Subcutaneous abdominal adipose tissue (tissue), 5 donors: Measurements from ENCODE around the gene OR2T27.
"Not testable (repeated sequence)": the region's sequence is repeated elsewhere in the genome, so short reads cannot be mapped to it uniquely, and the experiment has no call there.

ENCODE experiments used
- H3K27ac ChIP-seq: one replicate; pipeline ENCODE4 v1.7.0; 2013; ENCODE audit warnings: low read depth, mild to moderate bottlenecking, inconsistent platforms, low read length, moderate library complexity
- H3K27me3 ChIP-seq, 5 donors: one replicate each; pipeline ENCODE4 v1.7.0; 2013; ENCODE audit warnings: low read length in 5 of 5, inconsistent platforms in 1 of 5; ENCODE audit not compliant: control insufficient read depth in 5 of 5, insufficient read depth in 4 of 5
- H3K36me3 ChIP-seq, 5 donors: one replicate each; pipeline ENCODE4 v1.7.0; 2013; ENCODE audit warnings: low read length in 5 of 5; ENCODE audit not compliant: control insufficient read depth in 5 of 5, insufficient read depth in 5 of 5
- H3K4me1 ChIP-seq, 5 donors: one replicate each; pipeline ENCODE4 v1.7.0; 2013; ENCODE audit warnings: low read length in 5 of 5, mild to moderate bottlenecking in 3 of 5, moderate library complexity in 1 of 5; ENCODE audit not compliant: control insufficient read depth in 5 of 5, insufficient read depth in 5 of 5
- H3K4me3 ChIP-seq, 5 donors: one replicate each; pipeline ENCODE4 v1.7.0; 2013; ENCODE audit warnings: low read length in 5 of 5, low read depth in 1 of 5
- H3K9ac ChIP-seq, 5 donors: one replicate each; pipeline ENCODE4 v1.7.0; 2013; ENCODE audit warnings: low read length in 5 of 5, mild to moderate bottlenecking in 4 of 5, moderate library complexity in 3 of 5
- H3K9me3 ChIP-seq, 5 donors: one replicate each; pipeline ENCODE4 v1.7.0; 2013; ENCODE audit warnings: low read length in 5 of 5; ENCODE audit not compliant: control insufficient read depth in 5 of 5
- donor health status: healthy.
- donor health status: healthy.
- donor health status: healthy.
- donor health status: healthy.
- donor health status: healthy.

The OR2T27 gene

GRCh38 chr1:248641583-248641982 lies 13.7 kb downstream of the OR2T27 start:
- not testable (repeated sequence) for H3K9ac ChIP-seq, H3K4me1 ChIP-seq, H3K36me3 ChIP-seq, H3K27me3 ChIP-seq, H3K9me3 ChIP-seq, H3K27ac ChIP-seq, H3K4me3 ChIP-seq

GRCh38 chr1:248640906-248641305 lies 14.4 kb downstream of the OR2T27 start:
- H3K9ac ChIP-seq, H3K27me3 ChIP-seq, H3K27ac ChIP-seq, H3K4me1 ChIP-seq, H3K9me3 ChIP-seq, H3K36me3 ChIP-seq, H3K4me3 ChIP-seq: not testable (repeated sequence)

GRCh38 chr1:248639652-248640051 lies 15.7 kb downstream of the OR2T27 start:
- H3K9me3 ChIP-seq, H3K9ac ChIP-seq, H3K36me3 ChIP-seq, H3K4me1 ChIP-seq, H3K27ac ChIP-seq, H3K27me3 ChIP-seq, H3K4me3 ChIP-seq: not testable (repeated sequence)

DNA sequence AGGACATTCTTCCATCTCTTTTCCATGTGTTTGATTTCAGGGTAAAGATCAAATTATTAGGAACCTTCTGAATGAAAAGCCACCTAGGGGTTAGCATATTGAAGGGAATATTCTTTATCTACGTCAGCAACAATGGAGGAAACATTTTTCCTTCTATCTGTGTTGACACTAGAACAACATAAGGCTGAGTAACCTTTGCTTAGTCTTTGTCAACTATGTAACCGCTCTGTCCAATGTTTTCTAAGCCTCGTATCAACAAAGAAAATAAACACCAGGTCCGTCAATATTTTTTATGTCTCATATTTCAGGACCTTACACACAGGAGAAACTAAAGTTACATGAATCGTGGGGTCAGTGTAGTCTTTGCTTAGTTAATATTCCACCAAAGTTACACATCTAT lies 18.7 kb downstream of the OR2T27 start:
- not testable (repeated sequence) for H3K27me3 ChIP-seq, H3K36me3 ChIP-seq, H3K27ac ChIP-seq, H3K9me3 ChIP-seq, H3K4me1 ChIP-seq, H3K9ac ChIP-seq, H3K4me3 ChIP-seq

DNA sequence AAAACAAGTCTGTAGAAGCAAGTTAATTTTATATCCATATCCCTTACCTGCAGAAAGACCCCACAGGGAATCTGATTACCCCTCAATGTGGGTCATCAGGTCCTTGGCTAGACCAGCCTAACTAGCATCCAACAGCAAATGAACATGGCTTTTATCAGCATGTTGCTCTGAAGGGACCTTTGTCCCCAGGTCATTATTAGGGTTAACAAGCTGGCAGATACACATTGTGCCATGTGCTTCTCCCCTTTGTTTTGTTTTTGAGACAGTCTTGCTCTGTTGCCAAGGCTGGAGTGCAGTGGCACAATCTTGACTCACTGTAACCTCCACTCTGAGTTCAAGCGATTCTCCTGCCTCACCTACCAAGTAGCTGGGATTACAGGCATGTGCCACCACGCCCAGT lies 20.3 kb downstream of the OR2T27 start, which contains the start of gene OR2T11:
Gene OR2T11, minus strand, starts transcription at position 101 of the 400 bp plus-strand sequence. CDS start 7,963 bp downstream, outside the sequence.
- not testable (repeated sequence) for H3K4me3 ChIP-seq, H3K27me3 ChIP-seq, H3K9ac ChIP-seq, H3K9me3 ChIP-seq, H3K4me1 ChIP-seq, H3K36me3 ChIP-seq, H3K27ac ChIP-seq

DNA sequence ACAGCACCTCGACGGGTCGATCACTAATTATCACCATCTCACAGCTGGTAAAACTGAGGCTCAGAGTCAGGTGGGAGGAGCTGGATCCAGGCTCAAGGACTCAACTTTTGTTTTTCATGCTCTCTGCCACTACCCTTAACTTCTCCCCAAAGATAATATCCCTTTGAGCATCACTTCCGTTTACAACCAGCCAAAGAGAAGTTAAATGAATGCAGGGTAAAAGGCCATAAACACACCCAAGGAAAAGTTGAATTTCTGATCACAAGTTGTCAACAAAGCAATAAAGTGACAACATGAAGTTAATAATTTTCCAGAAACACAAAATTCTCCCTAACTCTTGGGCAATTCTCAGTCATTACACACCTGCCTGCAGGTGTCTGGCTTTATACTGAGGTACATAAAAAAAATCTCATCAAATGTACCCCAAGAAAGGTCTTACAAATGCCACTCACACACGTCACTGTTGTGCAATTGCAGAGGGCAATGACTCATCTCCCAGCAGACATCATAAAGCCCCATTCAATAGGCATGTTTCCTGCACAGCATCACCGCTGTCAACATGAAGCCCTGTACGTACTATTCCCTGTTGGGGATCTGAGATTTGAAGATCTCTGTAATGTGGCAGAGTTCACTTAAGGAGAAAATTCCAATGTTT lies 23.8 kb downstream of the OR2T27 start:
- Histone ChIP-seq H3K27ac (no peak overlapping the region), H3K4me3 (no peak overlapping the region)

DNA sequence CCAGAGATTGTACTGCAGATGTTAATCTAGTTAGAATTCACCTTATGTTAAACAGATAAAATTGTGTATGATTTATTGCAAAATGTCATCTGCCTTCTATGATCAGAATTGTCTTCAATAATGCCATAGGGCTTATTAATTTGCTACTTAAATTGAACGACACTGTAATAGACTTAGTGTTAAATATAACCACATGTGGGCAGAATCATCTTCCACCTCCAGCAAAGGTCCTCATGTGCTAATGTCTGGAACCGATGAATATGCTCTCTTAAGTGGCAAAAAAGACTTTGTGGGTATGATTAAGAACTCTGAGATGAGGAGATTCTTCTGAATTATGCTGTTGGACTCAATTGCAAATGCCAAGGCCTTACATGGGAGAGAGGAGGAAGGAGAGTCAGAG lies 24.8 kb downstream of the OR2T27 start:
- no peak overlapping the region for H3K9ac ChIP-seq
- H3K9me3 ChIP-seq = no peaks in the 10 kb centered on the region
- H3K4me1 ChIP-seq = no peaks in the 10 kb centered on the region
- no peaks in the 10 kb centered on the region for H3K36me3 ChIP-seq
- H3K27me3 ChIP-seq = no peaks in the 10 kb centered on the region
- H3K4me3 ChIP-seq = no peak overlapping the region
- H3K27ac ChIP-seq = no peak overlapping the region

More for the DNA sequence above, 23.8 kb downstream of the OR2T27 start:
- no peaks in the 10 kb centered on the region for H3K9me3 ChIP-seq
- H3K4me1 ChIP-seq = no peaks in the 10 kb centered on the region
- H3K36me3 ChIP-seq = no peaks in the 10 kb centered on the region
- no peak overlapping the region for H3K9ac ChIP-seq
- H3K27me3 ChIP-seq = no peaks in the 10 kb centered on the region

DNA sequence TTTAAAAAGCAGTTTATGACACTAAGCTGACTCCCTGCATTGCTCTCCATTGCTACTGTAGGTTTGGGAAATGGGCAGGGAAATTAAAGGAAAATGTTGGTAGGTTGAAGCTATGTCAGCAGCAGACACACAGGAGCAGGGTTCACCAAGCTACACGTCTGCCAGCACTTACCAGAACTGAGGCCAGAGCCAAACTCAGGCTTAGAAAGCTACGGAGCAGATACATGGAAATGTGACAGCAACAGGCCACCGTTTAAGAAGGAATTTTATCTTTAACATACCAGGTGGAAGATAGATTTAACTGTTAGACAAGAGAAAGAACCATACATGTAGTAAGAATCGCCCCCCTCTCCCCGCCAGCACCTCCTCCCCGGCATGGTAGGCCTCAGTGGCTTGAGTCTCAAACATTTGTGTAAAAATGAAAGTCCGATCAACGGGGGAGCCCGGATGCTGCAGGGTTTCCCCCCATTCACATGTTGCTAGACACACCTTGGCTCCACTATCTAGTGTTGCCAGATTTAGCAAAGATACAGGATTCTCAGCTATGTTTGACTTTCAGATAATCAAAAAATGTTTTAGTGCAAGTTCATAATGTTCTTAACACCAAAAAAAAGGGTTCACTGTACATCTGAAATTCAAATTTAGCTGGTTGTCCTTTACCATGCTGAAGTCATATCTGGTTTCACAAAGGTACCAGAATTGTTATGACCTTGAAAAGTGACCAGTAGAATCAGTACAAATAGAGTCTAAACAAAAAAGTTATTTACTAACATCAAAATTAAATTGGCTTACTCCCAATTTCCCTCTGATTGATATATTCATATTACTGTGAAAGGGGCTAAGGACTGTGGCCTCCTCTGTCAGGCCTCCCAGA lies 27.1 kb downstream of the OR2T27 start:
- H3K4me3 ChIP-seq = no peak overlapping the region
- H3K27me3 ChIP-seq = no peaks in the 10 kb centered on the region
- H3K9ac ChIP-seq = no peak overlapping the region
- no peak overlapping the region for H3K27ac ChIP-seq
- no peaks in the 10 kb centered on the region for H3K36me3 ChIP-seq
- no peaks in the 10 kb centered on the region for H3K4me1 ChIP-seq
- H3K9me3 ChIP-seq = no peaks in the 10 kb centered on the region

GRCh38 chr1:248625971-248626370 lies 29.4 kb downstream of the OR2T27 start:
- H3K4me3 ChIP-seq = no peak overlapping the region
- H3K4me1 ChIP-seq = peaks cover 0 to 6% (median 4%) of the 10 kb centered on the region in 5 donors
- H3K27ac ChIP-seq = no peak overlapping the region
- no peaks in the 10 kb centered on the region for H3K36me3 ChIP-seq
- no peaks in the 10 kb centered on the region for H3K27me3 ChIP-seq
- H3K9me3 ChIP-seq = no peaks in the 10 kb centered on the region
- no peak overlapping the region for H3K9ac ChIP-seq

DNA sequence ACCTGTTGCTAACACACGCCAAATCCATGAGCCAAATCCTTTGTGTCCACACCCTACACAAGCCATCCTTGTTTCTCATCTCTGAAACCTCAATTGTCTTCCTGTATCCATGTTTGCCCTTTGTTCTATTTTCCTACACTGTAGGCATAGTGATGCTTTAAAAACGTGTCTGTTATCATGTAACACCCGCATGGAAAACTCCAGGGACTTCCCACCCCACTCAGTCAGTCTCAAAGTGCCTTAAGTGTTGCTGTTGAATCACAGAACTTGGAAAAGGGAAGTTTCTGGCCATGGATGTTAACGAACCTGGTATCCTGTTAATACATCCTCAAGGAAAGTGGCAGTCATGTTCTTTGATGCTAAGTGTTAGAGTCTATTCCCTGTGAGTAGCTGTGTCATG lies 30.2 kb downstream of the OR2T27 start:
- no peaks in the 10 kb centered on the region for H3K9me3 ChIP-seq
- no peak overlapping the region for H3K27ac ChIP-seq
- no peak overlapping the region for H3K9ac ChIP-seq
- no peaks in the 10 kb centered on the region for H3K27me3 ChIP-seq
- no peak overlapping the region for H3K4me3 ChIP-seq
- peaks cover 0 to 6% (median 4%) of the 10 kb centered on the region in 5 donors for H3K4me1 ChIP-seq
- H3K36me3 ChIP-seq = no peaks in the 10 kb centered on the region
